T47D (cell line): ENCODE measurements around the gene TMEM127.
"Not testable (repeated sequence)": the region's sequence is repeated elsewhere in the genome, so short reads cannot be mapped to it uniquely, and the experiment has no call there.

Experiments
- DNase-seq, 2 experiments: peaks; one replicate each; pipeline versions ENCODE4 v3.0.0 to v3.0.0-alpha.2; 2011 to 2012; ENCODE audit warnings: low read depth in 1 of 2, low spot score in 1 of 2
- JUND ChIP-seq: IDR thresholded peaks from 2 replicates; pipeline ENCODE4 v1.6.1; 2012; ENCODE audit warnings: low read depth
- in situ Hi-C: cut with HindIII; loops from 2 replicates; pipeline ENCODE4 v1.10.0; 2016; ENCODE audit warnings: low sequenced_read_pairs, low pct_unique_long_range_greater_than_20kb

TMEM127 gene

DNA sequence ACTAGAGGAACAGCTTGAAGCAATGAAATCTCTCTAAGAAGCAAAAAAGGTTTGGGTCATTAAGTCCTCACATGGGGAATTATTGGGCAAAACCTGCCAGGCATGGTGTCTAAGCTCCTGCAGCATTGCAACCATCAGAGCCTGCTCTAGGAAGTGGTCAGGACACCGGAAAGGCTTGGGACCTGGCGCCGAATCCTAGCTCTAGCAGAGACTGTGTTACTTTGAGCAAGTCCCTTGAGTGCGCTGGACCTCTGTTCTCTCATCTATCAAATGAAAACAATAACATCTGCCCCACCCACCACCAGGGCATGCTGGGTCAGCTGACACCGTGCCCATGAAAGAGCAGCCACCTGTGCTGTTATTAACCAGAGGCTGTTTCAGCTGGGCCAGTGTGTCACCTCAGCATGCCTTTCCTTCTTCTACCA is 6.3 kb downstream of the TMEM127 start:
- TF ChIP-seq JUND: no peak
- no peak for DNase-seq
- in situ Hi-C loops: no loop called here

DNA sequence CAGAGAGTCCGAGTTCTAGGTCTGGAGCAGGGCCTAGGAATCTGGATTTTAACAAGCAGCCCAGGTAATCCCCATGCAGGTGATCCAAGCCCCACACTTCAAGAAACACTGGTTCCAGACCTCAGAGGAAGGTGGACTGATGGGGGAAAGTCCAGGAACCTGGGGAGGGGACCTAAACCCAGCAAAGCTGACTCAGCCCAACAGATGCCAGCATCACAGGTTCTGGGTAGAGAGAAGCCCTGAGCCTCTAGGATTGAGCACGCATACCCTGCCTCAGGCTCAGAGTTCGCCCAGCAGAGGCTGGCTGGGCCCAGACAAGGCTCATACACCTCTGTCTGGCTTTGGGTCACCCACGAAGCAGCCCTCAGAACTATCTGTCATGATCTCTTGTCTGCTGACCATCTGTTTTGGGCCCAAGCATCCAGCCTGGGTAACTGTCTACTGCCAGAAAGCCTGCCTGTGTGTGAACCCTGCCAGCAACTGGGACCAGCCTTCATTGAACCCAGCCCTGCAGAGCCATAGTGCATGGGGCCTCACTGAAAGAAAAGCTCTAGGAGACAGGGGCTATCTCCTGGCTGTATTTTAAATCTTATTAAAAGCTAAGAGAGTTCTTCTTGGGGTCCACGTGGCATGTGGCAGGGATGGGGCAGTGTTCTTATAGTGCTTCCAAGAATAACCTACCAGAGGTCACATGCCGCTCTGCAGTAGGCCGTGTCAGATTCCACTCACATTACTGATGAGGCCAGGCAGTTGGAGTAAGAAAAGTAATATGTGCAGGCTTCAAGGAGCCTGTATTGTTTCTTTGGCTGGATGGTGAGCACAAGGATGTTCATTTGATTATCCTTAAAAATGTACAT is 7.4 kb downstream of the TMEM127 start:
- DNase-seq: no peak
- in situ Hi-C loops: no loop called here
- no peak for TF ChIP-seq JUND

DNA sequence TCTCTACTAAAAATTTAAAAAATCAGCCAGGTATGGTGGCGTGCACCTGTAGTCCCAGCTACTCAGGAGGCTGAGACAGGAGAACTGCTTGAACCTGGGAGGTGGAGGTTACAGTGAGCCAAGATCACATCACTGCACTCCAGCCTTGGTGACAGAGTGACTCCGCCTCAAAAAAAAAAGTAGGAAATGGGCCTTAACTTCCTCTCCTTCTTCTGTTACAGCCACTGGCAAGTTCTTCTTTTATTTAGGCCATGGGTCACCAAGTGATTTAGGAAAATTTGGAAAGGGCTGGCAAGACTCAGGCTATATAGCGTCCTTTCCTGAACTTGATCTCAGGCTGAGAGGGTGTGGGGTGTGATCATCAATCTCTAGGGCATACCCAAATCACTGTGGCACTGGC is 8.1 kb downstream of the TMEM127 start:
- DNase-seq, in situ Hi-C loops: not testable (repeated sequence)

DNA sequence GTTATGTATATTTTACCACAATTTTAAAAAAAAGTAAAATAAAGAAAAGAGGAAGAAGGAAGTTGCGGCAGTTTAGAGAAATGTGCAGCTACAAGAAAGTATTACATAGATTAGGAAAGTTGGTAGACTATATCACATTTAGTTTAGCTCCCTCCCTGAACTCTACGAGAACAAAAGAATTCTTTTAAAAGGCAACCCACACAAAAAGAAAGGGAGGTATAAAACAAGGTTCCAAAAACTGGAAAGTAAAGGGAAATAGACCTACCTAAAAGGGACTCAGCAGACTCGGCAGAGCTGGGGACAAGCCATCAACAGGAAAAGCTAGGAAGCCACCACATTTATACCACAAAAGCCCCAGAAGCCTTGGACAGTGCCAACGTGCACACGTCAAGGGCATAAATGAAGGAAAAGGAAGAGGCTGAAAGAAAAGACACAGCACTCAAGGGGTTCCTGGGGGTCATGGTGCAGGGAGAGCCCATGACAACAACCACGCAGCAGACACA is 9.1 kb downstream of the TMEM127 start:
- no peak for DNase-seq
- no peak for TF ChIP-seq JUND
- in situ Hi-C loops: no loop called here

DNA sequence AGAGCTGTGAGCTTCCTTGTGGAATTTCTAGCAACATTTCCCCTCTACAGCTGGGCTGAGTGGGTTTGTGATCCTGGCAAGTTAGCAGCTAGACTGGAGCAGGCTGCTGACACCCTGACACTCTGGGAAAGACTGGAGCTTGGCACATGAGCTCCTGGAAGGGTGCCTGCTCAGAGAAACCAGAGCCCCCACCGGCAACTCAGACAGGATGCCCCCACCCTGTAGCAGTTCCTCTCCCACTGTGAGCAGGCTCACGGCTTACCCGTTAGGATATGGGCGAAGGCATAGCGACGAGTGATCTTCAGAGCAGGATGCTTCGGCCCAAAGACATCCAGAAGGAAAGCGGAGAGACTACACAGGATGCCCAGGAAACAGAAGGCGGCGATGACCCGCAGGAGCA is 11.2 kb downstream of the TMEM127 start:
- no peak for DNase-seq
- TF ChIP-seq JUND: no peak
- in situ Hi-C loops: no loop called here

DNA sequence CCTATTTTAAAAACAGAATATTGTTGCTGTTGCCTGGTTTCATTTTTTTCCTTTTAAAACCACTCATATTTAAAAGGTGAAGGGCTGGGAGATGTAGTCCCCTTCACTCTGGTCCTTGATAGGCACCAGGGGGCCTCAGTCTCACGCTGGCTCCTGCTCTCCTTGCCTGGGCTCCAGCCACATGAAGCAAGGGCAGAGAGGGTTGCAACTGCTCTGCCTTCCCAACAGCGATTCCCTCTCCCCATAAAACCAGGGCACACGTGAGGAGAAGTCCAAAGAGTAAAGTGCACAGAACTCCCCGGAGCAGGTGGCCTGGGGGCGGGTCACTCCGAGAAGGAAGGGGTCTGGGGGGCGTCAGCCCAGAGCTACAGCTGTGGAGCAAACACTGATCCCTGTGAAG is 12.8 kb downstream of the TMEM127 start:
- no peak for DNase-seq
- in situ Hi-C loops: no loop called here
- TF ChIP-seq JUND: no peak

DNA sequence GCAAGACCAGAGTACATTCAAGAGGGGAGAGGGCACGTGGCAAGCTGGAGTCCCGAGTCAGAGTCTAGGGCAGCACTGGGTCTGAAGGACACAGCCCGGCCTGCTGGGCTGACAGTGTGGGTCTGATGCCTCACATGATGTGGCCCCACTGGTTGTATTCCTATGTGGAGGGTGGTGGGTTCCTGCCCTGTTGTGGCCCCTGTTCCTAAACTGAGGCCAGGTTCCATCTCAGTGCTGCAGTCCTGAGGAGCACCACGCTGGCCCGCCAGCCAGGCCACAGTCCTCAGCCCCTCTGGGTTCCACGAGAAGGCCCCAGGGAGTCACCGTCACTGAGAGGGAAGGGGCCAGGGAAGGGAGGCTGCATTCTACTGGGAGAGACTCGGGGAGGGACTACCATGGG is 13.3 kb downstream of the TMEM127 start:
- TF ChIP-seq JUND: no peak
- in situ Hi-C loops: no loop called here

DNA sequence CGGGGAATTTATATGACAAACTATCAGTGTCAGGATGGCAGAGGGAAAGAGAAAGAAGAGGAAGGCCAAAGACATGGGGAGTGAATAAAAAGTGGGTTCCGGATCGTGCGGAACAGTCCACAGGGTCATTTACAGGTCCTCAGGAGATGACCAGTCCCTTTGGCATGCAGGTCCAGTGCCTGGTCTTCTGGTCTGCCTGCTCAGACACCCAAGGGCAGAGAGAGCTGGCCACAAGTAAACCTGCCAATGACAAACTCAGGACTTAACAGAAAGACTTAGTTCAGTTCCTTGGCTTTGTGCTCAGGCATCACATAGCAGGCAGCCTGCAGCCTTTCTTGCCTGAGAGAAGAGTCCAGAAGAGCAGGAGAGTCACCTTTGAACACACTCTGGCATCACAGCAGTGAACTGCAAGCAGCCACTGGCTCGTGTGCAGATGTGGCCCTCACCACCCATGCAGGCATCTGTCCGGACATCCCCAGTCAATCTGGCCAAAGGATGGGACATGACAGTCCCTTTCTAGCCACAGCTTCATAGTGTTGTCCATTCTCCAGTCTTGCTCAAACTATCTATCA is 14.0 kb downstream of the TMEM127 start:
- peak; percentile 23 to 85 for DNase-seq
- TF ChIP-seq JUND: no peak
- in situ Hi-C loops: no loop called here

More for the DNA sequence above, 13.3 kb downstream of the TMEM127 start:
- no peak for DNase-seq

DNA sequence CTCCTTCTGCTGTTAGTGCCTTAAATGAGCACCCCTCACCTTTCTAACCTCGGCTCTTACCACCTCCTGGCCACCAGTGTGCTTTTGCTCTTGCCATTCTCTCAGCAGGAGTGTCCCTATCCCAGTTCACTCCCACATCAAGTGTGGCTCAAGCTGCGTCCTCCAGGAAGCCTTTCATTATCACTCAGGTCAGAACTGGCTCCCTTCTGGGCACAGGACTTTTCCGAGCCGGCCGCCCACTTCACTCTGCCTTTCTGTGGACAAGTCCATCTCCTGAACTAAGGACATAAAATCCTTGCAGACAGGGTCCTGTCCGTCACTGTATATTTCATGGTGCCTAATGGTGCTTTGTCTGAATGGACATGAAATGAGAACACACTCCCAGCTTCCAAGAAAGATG is 15.6 kb downstream of the TMEM127 start:
- no peak for DNase-seq
- no peak for TF ChIP-seq JUND
- in situ Hi-C loops: no loop called here

DNA sequence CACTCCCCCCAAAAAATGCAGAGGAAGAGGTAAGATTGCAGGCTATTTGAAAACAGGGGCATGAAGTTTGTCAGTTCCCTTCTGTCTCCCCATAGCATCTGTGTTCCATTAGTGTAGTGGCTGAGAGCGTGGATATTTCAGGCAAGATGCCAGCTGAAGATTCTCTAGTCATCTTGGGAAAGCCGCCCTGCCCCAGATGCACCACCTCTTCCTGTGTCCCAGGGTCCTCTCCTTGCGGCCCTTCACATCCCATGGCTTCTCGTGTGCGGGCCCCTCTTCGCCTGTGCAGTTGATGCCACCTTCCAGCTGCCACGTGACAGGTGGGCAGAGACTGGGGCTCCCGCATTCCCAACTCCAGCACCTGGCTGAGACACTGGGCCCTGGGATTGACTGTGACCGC is 16.1 kb downstream of the TMEM127 start:
- no peak for TF ChIP-seq JUND
- in situ Hi-C loops: no loop called here
- DNase-seq: no peak

DNA sequence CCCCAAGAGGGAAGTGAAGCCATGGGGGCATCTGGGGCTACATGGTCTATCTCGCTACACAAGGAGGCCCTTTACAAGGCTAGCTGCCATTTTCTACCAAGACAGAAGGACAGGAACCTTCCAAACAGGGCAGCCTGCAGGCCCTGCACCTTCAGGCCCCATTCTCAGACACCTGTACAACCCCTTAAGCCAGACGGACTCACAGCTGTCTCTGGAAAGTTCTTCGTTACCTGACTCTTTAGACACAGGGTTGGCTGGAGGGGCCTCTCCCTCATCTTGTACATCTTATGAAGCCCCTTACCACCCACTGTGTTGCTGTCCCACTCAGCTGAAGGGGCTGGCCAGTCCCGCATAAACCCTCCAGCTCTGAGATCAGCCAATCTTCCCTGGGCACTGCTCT is 17.2 kb downstream of the TMEM127 start:
- DNase-seq: no peak
- in situ Hi-C loops: no loop called here
- TF ChIP-seq JUND: no peak

DNA sequence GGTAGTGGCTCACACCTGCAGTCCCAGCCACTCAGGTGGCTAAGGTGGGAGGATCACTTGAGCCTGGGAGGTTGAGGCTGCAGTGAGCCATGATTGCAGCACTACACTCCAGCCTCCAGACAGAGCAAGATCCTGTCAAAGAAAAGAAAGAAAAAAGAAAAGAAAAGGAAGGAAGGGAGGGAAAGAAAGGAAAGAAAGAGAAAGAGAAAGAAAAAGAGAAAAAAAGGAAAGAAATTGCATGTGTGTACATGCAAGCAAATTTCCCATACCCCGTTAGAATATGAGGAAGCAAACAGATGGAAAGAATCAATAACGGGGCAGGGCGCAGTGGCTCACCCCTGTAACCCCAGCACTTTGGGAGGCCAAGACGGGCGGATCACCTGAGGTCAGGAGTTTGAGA is 17.9 kb downstream of the TMEM127 start:
- TF ChIP-seq JUND: no peak
- DNase-seq: no peak
- in situ Hi-C loops: no loop called here

DNA sequence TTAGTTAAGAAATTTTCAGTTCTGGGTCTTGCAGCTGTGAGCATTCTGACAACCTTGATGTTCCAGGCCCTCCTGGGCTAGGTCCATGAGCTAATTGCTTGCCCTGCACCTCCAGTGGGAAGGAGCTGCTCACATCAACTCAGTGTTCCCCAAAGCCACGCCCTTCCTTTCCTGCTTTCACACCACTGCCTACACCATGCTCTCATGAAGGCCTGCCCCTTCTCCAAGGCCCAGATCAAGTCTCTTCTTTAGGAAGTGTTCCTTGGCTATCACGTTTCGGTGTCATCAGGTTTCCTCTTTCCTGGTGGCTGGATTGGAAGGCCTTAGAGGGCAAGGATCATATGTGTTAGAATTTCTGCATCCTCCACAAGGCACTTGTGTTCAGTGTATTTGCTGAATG is 18.8 kb downstream of the TMEM127 start:
- no peak for TF ChIP-seq JUND
- DNase-seq: no peak
- in situ Hi-C loops: no loop called here
